Endodermal cell (in vitro differentiated cells): ENCODE data around the gene CLDN9. TPM values are rescaled to one million over a fixed set of nuclear protein-coding genes. Genes with fewer than 3 reads are reported as not detected.
A peak's percentile ranks its signal among the peaks of the same experiment; 100 is the strongest.

Source experiments
- DNase-seq: peaks from one replicate; pipeline ENCODE4 v3.0.0-alpha.2; 2017
- H3K27ac ChIP-seq: 2 replicates; pipeline ENCODE4 v1.5.1; 2013; ENCODE audit warnings: mild to moderate bottlenecking, low read depth, low read length, moderate library complexity
- H3K27me3 ChIP-seq: 2 replicates; pipeline ENCODE4 v1.6.1; 2013; ENCODE audit warnings: mild to moderate bottlenecking, low read length, moderate library complexity; ENCODE audit not compliant: insufficient read depth, control insufficient read depth, poor library complexity, severe bottlenecking
- H3K36me3 ChIP-seq: 2 replicates; pipeline ENCODE4 v1.7.0; 2013; ENCODE audit warnings: mild to moderate bottlenecking, low read length, moderate library complexity; ENCODE audit not compliant: control insufficient read depth, insufficient read depth
- H3K4me1 ChIP-seq: one replicate; pipeline ENCODE4 v1.7.0; 2013; ENCODE audit warnings: low read length; ENCODE audit not compliant: control insufficient read depth, insufficient read depth
- H3K4me3 ChIP-seq: 2 replicates; pipeline ENCODE4 v1.5.1; 2013; ENCODE audit warnings: mild to moderate bottlenecking, low read length, moderate library complexity
- H3K9ac ChIP-seq: 2 replicates; pipeline ENCODE4 v1.6.1; 2013; ENCODE audit warnings: mild to moderate bottlenecking, low read length, moderate library complexity; ENCODE audit not compliant: poor library complexity, severe bottlenecking; ENCODE audit errors: extremely low read depth
- H3K9me3 ChIP-seq: 2 replicates; pipeline ENCODE4 v1.6.1; 2013; ENCODE audit warnings: mild to moderate bottlenecking, low read length, moderate library complexity; ENCODE audit not compliant: control insufficient read depth
- H3K27ac Mint-ChIP-seq: 2 replicates; pipeline ENCODE4 v1.8.0; 2020; ENCODE audit warnings: mixed read lengths
- H3K27me3 Mint-ChIP-seq: 2 replicates; pipeline ENCODE4 v1.8.0; 2021; ENCODE audit warnings: mild to moderate bottlenecking, mixed read lengths; ENCODE audit not compliant: insufficient read depth
- H3K36me3 Mint-ChIP-seq: 2 replicates; pipeline ENCODE4 v1.8.0; 2020; ENCODE audit warnings: low read depth, mixed read lengths
- H3K4me1 Mint-ChIP-seq: 2 replicates; pipeline ENCODE4 v1.8.0; 2020; ENCODE audit warnings: mixed read lengths
- H3K4me3 Mint-ChIP-seq: 2 replicates; pipeline ENCODE4 v1.8.0; 2020; ENCODE audit warnings: mild to moderate bottlenecking, moderate library complexity, mixed read lengths
- H3K9me3 Mint-ChIP-seq: 2 replicates; pipeline ENCODE4 v1.8.0; 2020; ENCODE audit warnings: mild to moderate bottlenecking, mixed read lengths
- CTCF ChIP-seq: fragments of 200-600 bp; sonication (generic); conservative IDR thresholded peaks from 2 replicates; pipeline ENCODE4 v1.5.0; 2021; ENCODE audit warnings: antibody characterized with exemption, mild to moderate bottlenecking
- WGBS, 2 experiments: methylation state at CpG; one replicate each; pipeline versions ENCODE4 v1.1.5 to v1.1.7; 2013; ENCODE audit warnings: missing lambda C conversion rate in 2 of 2, mixed read lengths in 1 of 2; ENCODE audit not compliant: insufficient coverage in 1 of 2, insufficient read length in 1 of 2; 5-methylcytosine and 5-hydroxymethylcytosine counted together
- total RNA-seq, 2 donors: library from RNA; stranded (reverse); fragmentation: NEBNext Ultra II Directional in 1 of 2; extraction: Animal tissue kit (Norgen Biotek cat#: 25700) in 1 of 2; gene quantifications; 2 replicates in 1 of 2; 3 replicates in 1 of 2; pipeline ENCODE4 v1.2.1, GENCODE V29; 2021

Gene CLDN9
- total RNA-seq, 2 donors from 2014 or later = 0.18 TPM; not detected in 1

GRCh38 chr16:3058139-3059030, 45.7 kb downstream of the CLDN9 start:
- peak; percentile 90 for DNase-seq
- Mint-ChIP-seq H3K27ac (no peak overlapping the region), H3K36me3 (peaks cover 14% of the 10 kb centered on the region), H3K4me3 (peak overlapping the region; percentile 72), H3K4me1 (peaks cover 7% of the 10 kb centered on the region), H3K9me3 (no peaks in the 10 kb centered on the region), H3K27me3 (peaks cover 30% of the 10 kb centered on the region)
- Histone ChIP-seq H3K4me3 (peak overlapping the region; percentile 77), H3K4me1 (no peaks in the 10 kb centered on the region), H3K27ac (no peak overlapping the region), H3K9ac (peak overlapping the region; percentile 25), H3K36me3 (no peaks in the 10 kb centered on the region), H3K9me3 (no peaks in the 10 kb centered on the region), H3K27me3 (peaks cover 4% of the 10 kb centered on the region)
- peak; percentile 47 for TF ChIP-seq CTCF
- WGBS, 2 experiments = 18 to 49% methylated on average over 29 to 77 of the region's 77 CpGs

- no peaks in the 10 kb centered on the region for H3K9me3 ChIP-seq
- WGBS, 2 experiments = 0 to 1% methylated on average over 18 to 67 of the region's 67 CpGs
- peak; percentile 91 for TF ChIP-seq CTCF
- peak overlapping the region; percentile 81 for H3K4me3 ChIP-seq
- Mint-ChIP-seq H3K4me3 (peak overlapping the region; percentile 72), H3K36me3 (peaks cover 9% of the 10 kb centered on the region), H3K4me1 (peaks cover 7% of the 10 kb centered on the region), H3K27me3 (peaks cover 27% of the 10 kb centered on the region), H3K9me3 (no peaks in the 10 kb centered on the region), H3K27ac (peak overlapping the region; percentile 94)
- H3K9ac ChIP-seq = peak overlapping the region; percentile 25
- H3K36me3 ChIP-seq = no peaks in the 10 kb centered on the region
- peaks cover 4% of the 10 kb centered on the region for H3K27me3 ChIP-seq
- no peaks in the 10 kb centered on the region for H3K4me1 ChIP-seq
- peak; percentile 97 for DNase-seq
- no peak overlapping the region for H3K27ac ChIP-seq
Observed at GRCh38 chr16:3059041-3059722, 46.5 kb downstream of the CLDN9 start.

GRCh38 chr16:3059723-3060242, 47.1 kb downstream of the CLDN9 start:
- Histone ChIP-seq H3K27ac (no peak overlapping the region), H3K4me1 (no peaks in the 10 kb centered on the region), H3K36me3 (no peaks in the 10 kb centered on the region), H3K27me3 (peaks cover 4% of the 10 kb centered on the region), H3K9me3 (no peaks in the 10 kb centered on the region), H3K4me3 (peak overlapping the region; percentile 81), H3K9ac (peak overlapping the region; percentile 25)
- Mint-ChIP-seq H3K4me1 (peaks cover 7% of the 10 kb centered on the region), H3K36me3 (peaks cover 6% of the 10 kb centered on the region), H3K9me3 (no peaks in the 10 kb centered on the region), H3K4me3 (peak overlapping the region; percentile 72), H3K27ac (peak overlapping the region; percentile 94), H3K27me3 (peaks cover 24% of the 10 kb centered on the region)
- TF ChIP-seq CTCF = no peak
- WGBS, 2 experiments = 76 to 84% methylated on average over 5 to 9 of the region's 9 CpGs
- no peak for DNase-seq
